Prostate gland (tissue), 2 donors: ENCODE data around the gene MAGI2.

Source experiments
- POLR2A ChIP-seq: fragments of 450-650 bp; IDR thresholded peaks from one replicate; pipeline ENCODE4 v1.6.1; 2016; ENCODE audit warnings: antibody characterized with exemption, mild to moderate bottlenecking
- POLR2AphosphoS5 ChIP-seq: sonication (generic); formaldehyde crosslinking; IDR thresholded peaks from one replicate; pipeline ENCODE4 v1.6.1; 2017; ENCODE audit warnings: antibody characterized with exemption
- TF ChIP-seq, protein P1 (sequence below), 4 experiments: fragments of 200-600 bp in 2 of 4; fragments of 450-650 bp in 2 of 4; sonication (generic) in 2 of 4; IDR thresholded peaks; 1 replicate in 3 of 4; 2 replicates in 1 of 4; pipeline ENCODE4 v1.5.1; 2016 to 2019; ENCODE audit warnings: antibody characterized with exemption in 4 of 4, mild to moderate bottlenecking in 2 of 4, moderate library complexity in 2 of 4

DNA sequence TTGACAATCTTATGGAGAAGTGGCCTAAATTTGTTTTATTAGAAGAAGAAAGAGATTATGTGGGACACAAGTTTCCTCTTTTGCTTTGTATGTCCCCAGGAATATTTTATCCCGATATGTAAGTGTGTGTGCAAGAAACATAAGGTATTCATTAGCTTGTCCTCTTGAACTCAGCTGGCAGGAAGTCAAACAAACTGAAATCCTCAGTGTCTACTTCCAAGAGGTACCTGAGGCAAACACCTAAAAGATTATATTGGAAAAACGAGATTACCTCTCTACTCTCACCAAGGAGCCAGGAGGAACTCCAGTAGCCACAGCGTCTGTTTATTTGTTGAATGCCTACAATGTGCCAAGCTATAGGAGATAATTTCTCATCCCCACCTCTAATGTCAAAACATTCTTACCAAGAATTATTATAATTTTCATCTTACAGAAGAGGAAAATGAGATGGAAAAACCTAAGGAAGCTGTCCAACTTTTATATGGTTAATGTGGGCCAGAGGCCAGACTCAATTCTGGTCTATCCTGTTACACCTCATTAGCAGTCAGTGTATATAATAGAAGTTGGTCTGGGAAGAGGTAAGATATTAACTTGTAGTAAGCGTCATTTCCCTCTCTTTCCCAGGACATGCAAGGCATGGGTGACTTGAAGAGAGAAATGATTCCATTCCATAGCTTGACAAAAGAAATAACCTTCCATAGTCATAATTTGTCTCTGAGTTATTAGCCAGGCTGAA, 692.7 kb downstream of the MAGI2 start:
- TF ChIP-seq, protein P1, sequence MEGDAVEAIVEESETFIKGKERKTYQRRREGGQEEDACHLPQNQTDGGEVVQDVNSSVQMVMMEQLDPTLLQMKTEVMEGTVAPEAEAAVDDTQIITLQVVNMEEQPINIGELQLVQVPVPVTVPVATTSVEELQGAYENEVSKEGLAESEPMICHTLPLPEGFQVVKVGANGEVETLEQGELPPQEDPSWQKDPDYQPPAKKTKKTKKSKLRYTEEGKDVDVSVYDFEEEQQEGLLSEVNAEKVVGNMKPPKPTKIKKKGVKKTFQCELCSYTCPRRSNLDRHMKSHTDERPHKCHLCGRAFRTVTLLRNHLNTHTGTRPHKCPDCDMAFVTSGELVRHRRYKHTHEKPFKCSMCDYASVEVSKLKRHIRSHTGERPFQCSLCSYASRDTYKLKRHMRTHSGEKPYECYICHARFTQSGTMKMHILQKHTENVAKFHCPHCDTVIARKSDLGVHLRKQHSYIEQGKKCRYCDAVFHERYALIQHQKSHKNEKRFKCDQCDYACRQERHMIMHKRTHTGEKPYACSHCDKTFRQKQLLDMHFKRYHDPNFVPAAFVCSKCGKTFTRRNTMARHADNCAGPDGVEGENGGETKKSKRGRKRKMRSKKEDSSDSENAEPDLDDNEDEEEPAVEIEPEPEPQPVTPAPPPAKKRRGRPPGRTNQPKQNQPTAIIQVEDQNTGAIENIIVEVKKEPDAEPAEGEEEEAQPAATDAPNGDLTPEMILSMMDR (IDR thresholded peaks at IDR 0.05), result no peak
- TF ChIP-seq POLR2A (no peak), POLR2AphosphoS5 (no peak)
